KOPT-K1 (cell line): Measurements from ENCODE around the gene COPS4.
"Not testable (repeated sequence)": the region's sequence is repeated elsewhere in the genome, so short reads cannot be mapped to it uniquely, and the experiment has no call there.

Experiments
- H3K27ac ChIP-seq: fragments of 200-600 bp; sonication (generic); 2 replicates; pipeline ENCODE4 v1.5.1; 2016; ENCODE audit warnings: antibody characterized with exemption, mild to moderate bottlenecking, low read depth, low read length; ENCODE audit not compliant: poor library complexity, severe bottlenecking
- H3K36me3 ChIP-seq: fragments of 200-600 bp; sonication (generic); 2 replicates; pipeline ENCODE4 v1.5.1; 2017; ENCODE audit warnings: antibody characterized with exemption, mild to moderate bottlenecking, low read length, moderate library complexity; ENCODE audit not compliant: insufficient read depth
- H3K9me3 ChIP-seq: fragments of 200-600 bp; sonication (generic); 2 replicates; pipeline ENCODE4 v1.5.1; 2017; ENCODE audit warnings: antibody characterized with exemption, low read length, mild to moderate bottlenecking; ENCODE audit not compliant: insufficient read depth, poor library complexity, severe bottlenecking

Gene COPS4

GRCh38 chr4:83046693-83047473 lies 11.9 kb downstream of the COPS4 start:
- Histone ChIP-seq H3K36me3 (peaks cover 39% of the 10 kb centered on the region), H3K9me3 (no peaks in the 10 kb centered on the region), H3K27ac (no peak overlapping the region)

- H3K9me3 ChIP-seq, H3K27ac ChIP-seq: not testable (repeated sequence)
- H3K36me3 ChIP-seq = peaks cover 54% of the 10 kb centered on the region
Observed at GRCh38 chr4:83048781-83049180, 13.8 kb downstream of the COPS4 start.

DNA sequence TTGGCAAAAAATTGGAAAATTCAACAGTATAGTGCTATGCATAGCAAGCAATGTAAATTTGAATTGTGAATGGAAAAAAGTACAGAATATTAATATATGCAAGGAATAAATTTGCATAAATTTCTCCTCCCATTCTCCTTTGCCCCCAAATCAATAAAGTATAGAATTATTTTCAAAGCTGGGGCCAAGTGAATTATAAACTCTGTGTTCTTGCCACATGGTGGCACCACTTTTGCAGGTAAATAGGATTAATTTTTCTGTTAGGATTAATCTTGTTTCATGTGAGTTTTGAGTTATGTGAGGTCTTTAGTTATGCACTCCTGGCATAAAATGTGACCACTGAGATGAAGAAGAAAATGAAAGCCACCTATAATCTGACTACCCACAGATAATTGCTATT lies 19.9 kb downstream of the COPS4 start:
- Histone ChIP-seq H3K27ac (no peak overlapping the region), H3K9me3 (no peaks in the 10 kb centered on the region), H3K36me3 (peaks cover 60% of the 10 kb centered on the region)

DNA sequence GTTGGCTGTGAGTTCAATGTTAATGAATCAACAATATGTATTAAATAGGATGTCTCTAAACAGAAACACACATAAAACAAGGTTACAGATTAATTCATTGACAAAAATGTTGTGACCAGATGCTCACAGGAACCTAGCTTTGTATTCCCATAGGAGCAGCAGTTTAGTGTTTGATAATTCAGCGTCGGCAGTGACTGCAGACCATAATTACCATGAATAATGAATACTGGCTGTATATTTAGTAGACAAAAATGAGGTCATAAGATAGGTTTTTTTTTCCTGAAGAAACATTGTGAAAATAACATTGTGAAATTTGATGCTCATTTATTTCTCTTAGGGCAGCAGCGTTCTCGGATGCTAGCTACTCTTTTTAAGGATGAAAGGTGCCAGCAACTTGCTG lies 27.8 kb downstream of the COPS4 start:
- H3K36me3 ChIP-seq = peaks cover 85% of the 10 kb centered on the region
- H3K27ac ChIP-seq = no peak overlapping the region
- no peaks in the 10 kb centered on the region for H3K9me3 ChIP-seq

- Histone ChIP-seq H3K36me3 (peaks cover 92% of the 10 kb centered on the region), H3K27ac (no peak overlapping the region)
Observed at GRCh38 chr4:83065266-83065665, 30.3 kb downstream of the COPS4 start.

GRCh38 chr4:83067058-83067639 lies 32.2 kb downstream of the COPS4 start:
- Histone ChIP-seq H3K36me3 (peaks cover 94% of the 10 kb centered on the region), H3K9me3 (no peaks in the 10 kb centered on the region), H3K27ac (no peak overlapping the region)

More at GRCh38 chr4:83065266-83065665, 30.3 kb downstream of the COPS4 start:
- no peaks in the 10 kb centered on the region for H3K9me3 ChIP-seq

GRCh38 chr4:83071116-83071515 lies 36.1 kb downstream of the COPS4 start:
- Histone ChIP-seq H3K27ac (no peak overlapping the region), H3K9me3 (no peaks in the 10 kb centered on the region), H3K36me3 (peaks cover 81% of the 10 kb centered on the region)

- Histone ChIP-seq H3K27ac (no peak overlapping the region), H3K36me3 (peaks cover 61% of the 10 kb centered on the region), H3K9me3 (no peaks in the 10 kb centered on the region)
Observed at GRCh38 chr4:83074086-83074704, 39.2 kb downstream of the COPS4 start.

DNA sequence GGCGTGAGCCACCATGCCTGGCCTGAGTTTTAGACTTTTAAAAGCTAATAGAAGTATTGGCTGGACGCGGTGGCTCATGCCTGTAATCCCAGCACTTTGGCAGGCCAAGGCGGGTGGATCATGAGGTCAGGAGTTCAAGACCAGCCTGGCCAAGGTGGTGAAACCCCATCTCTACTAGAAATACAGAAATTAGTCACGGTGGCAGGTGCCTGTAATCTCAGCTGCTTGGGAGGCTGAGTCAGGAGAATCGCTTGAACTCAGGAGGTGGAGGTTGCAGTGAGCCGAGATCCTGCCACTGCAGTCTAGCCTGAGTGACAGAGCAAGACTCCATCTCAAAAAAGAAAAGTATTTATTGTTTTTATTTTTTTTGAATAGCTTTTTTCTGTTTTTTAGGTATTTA lies 39.8 kb downstream of the COPS4 start:
- peaks cover 55% of the 10 kb centered on the region for H3K36me3 ChIP-seq
- not testable (repeated sequence) for H3K9me3 ChIP-seq, H3K27ac ChIP-seq

DNA sequence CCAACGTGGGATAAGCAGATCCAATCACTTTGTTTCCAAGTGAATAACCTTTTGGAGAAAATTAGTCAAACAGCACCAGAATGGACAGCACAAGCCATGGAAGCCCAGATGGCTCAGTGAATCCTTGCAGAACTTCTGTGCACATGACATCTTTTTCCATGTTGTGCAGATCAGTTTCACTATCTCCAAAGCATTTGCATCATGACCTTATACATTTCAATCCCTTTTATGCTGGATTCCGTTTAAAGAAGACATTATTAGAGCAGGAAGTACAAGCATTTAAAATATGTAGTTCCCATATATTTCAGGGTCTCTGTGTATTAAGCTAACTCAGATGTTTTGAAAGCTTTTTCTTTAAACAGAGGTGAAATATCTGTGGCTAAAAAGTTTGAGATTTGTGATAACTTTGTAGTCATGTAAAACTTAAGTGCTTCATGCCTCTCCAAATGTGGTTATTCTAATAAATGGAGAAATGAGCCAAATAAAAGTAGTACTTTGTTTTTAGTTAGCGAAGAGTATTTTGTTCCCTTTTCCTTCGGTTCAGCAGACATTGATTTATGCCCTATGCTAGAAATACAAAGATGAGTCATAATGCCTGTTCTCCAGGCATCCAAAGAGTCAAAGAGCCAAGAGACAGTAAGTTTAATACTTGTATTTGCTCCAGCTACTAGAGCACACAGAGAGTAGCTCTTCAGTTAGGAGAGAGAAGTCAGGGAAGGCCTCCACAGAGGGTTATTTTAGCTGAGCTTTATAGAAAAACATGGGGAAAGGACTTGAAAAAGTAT lies 40.5 kb downstream of the COPS4 start:
- no peak overlapping the region for H3K27ac ChIP-seq
- no peaks in the 10 kb centered on the region for H3K9me3 ChIP-seq
- H3K36me3 ChIP-seq = peaks cover 48% of the 10 kb centered on the region

DNA sequence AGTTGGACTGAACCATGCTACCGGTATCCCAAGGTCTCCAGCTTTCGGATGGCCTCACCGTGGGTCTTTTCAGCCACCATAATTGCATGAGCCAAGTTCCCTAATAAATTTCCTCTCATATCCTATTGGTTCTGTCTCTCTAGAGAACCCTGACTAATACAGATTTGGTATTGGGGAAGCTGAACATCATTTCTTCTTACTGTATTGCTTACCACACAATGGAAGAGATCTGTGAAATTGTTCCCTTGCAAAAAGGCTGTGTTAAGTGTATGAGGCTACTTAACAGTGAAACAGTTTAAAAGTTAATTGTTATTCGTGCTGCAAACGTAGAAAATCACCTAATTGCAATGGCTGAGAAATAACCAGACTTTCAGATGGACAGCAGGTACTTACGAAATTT lies 45.6 kb downstream of the COPS4 start:
- Histone ChIP-seq H3K27ac (no peak overlapping the region), H3K9me3 (no peaks in the 10 kb centered on the region), H3K36me3 (peaks cover 15% of the 10 kb centered on the region)

GRCh38 chr4:83082777-83083176 lies 47.8 kb downstream of the COPS4 start:
- H3K27ac ChIP-seq = no peak overlapping the region
- no peaks in the 10 kb centered on the region for H3K9me3 ChIP-seq
- H3K36me3 ChIP-seq = no peaks in the 10 kb centered on the region

DNA sequence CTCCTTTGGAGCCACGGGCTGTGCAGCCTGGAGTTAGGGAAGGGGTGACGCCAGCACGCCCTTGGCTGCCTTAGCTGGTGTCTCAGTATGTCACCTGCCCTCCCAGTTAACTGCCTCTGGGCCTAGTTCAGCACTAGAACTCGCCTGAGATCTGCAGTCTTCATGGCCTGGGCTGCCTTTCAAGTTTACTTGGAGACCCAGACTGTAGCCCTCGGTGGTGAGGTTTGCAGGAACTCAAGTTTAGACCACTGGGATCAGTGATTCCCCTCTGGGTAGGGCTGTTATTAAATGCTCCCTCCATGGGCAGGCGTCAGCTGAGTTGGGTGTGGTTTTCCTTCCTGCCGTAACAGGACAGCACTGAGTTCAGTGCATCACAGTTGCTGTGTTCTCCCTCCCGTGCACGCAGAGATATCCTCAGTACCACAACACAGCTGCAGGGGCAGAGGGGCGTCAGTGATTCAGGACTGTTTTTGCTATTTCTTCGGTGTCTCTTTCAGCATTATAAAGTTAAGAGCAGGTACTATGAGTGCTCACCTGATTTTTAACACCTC lies 49.0 kb downstream of the COPS4 start:
- Histone ChIP-seq H3K36me3 (peaks cover 4% of the 10 kb centered on the region), H3K9me3 (no peaks in the 10 kb centered on the region), H3K27ac (peak overlapping the region; percentile 30)

DNA sequence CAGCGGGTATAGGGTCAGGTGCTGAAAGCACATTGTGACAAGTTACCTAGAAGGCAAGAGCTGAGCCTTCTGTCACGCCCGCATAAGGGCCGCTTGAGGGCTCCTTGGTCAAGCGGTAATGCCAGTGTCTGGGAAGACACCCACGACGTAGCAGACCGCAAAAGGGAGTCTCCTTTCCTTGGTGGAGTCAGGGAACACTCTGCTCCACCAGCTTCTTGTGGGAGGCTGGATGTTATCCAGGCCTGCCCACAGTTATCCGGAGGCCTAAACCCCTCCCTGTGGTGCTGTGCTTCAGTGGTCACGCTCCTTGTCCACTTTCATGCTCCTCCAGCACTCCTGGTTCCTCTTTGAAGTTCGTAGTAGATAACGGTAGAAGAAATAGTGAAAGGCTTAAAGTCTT lies 50.0 kb downstream of the COPS4 start:
- not testable (repeated sequence) for H3K9me3 ChIP-seq, H3K36me3 ChIP-seq, H3K27ac ChIP-seq
